ENCODE data around the gene KDM5A. TPM values are rescaled to one million over a fixed set of nuclear protein-coding genes. Genes with fewer than 3 reads are reported as not detected.

KDM5A gene
- total and polyA plus RNA-seq, 2 donors (not counting 3 experiments of a cell fraction or from before 2014, with no cell fraction given) = 12.6 to 61.0 TPM

DNA sequence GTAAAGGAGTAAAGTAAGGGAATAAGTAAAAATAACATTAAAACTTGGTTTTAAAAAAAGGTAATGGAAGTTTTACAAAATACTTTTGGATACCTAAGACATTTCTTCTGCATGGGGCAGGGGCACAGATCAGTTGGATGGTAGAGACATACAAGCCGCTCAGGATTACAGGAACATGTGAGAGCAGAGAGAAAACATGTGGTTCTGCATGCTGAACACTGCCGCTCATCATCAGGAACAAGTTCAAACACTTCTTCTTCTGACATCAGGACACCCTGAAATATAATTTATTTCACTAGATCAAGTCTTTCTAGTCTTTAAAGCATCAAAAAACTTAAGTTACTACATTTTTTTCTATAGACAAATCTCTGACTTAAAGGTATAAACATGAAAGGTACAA lies 65.6 kb downstream of the KDM5A start:
- no TSS peak for BruUV-seq (replicated peaks)
- H3K9ac ChIP-seq (replicated peaks; ENCODE audit: extremely low read depth, insufficient read depth, low read length) = no peak overlapping the region
- H3K4me1 ChIP-seq (ENCODE audit: control insufficient read depth, extremely low read depth, insufficient read depth, low read length) = no peaks in the 10 kb centered on the region
- dilution Hi-C loops (cut with MboI; ENCODE audit: extremely low pct_ligation_motif_present, low sequenced_read_pairs) (no loop called here), intact Hi-C loops (cut with micrococcal nuclease) (no loop called here)
- no peak overlapping the region for H3K4me2 ChIP-seq (ENCODE audit: insufficient read depth, low read length)
- no peak overlapping the region for H2AFZ ChIP-seq (ENCODE audit: low read depth, low read length)
- no peaks in the 10 kb centered on the region for H3K9me1 ChIP-seq (replicated peaks; ENCODE audit: control insufficient read depth, extremely low read depth, insufficient read depth, low read length)
- H3K27me3 ChIP-seq (ENCODE audit: control insufficient read depth in 2 of 2, insufficient read depth in 2 of 2, low read length in 2 of 2) = no peaks in the 10 kb centered on the region
- DNase-seq (ENCODE audit: low read depth, low spot score) (no peak), FAIRE-seq (no peak)
- TF ChIP-seq FOS (IDR thresholded peaks at IDR 0.05; ENCODE audit: borderline replicate concordance, insufficient read depth, low read length) (no peak), GATA2 (IDR thresholded peaks at IDR 0.05; ENCODE audit: insufficient read depth, insufficient read length, low read depth, low read length) (no peak), JUN (IDR thresholded peaks at IDR 0.05; ENCODE audit: borderline replicate concordance, insufficient read depth, insufficient read length, low read depth) (no peak), EZH2 (IDR thresholded peaks at IDR 0.05; ENCODE audit: borderline replicate concordance, low read depth, low read length, severe bottlenecking) (no peak), POLR2A (IDR thresholded peaks at IDR 0.05; ENCODE audit: low read depth, low read length) (no peak), MYC (IDR thresholded peaks at IDR 0.05; ENCODE audit: low read depth, low read length) (no peak), POLR2AphosphoS5 (IDR thresholded peaks at IDR 0.05; ENCODE audit: insufficient read depth, low read depth, low read length) (no peak)
- TF ChIP-seq, protein P1, sequence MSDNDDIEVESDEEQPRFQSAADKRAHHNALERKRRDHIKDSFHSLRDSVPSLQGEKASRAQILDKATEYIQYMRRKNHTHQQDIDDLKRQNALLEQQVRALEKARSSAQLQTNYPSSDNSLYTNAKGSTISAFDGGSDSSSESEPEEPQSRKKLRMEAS (IDR thresholded peaks at IDR 0.05; ENCODE audit: insufficient read depth, insufficient read length) = no peak
- TF ChIP-seq, protein P2, sequence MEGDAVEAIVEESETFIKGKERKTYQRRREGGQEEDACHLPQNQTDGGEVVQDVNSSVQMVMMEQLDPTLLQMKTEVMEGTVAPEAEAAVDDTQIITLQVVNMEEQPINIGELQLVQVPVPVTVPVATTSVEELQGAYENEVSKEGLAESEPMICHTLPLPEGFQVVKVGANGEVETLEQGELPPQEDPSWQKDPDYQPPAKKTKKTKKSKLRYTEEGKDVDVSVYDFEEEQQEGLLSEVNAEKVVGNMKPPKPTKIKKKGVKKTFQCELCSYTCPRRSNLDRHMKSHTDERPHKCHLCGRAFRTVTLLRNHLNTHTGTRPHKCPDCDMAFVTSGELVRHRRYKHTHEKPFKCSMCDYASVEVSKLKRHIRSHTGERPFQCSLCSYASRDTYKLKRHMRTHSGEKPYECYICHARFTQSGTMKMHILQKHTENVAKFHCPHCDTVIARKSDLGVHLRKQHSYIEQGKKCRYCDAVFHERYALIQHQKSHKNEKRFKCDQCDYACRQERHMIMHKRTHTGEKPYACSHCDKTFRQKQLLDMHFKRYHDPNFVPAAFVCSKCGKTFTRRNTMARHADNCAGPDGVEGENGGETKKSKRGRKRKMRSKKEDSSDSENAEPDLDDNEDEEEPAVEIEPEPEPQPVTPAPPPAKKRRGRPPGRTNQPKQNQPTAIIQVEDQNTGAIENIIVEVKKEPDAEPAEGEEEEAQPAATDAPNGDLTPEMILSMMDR (IDR thresholded peaks at IDR 0.05; ENCODE audit: extremely low read depth in 1 of 2, insufficient read depth in 1 of 2, low read depth in 1 of 2, low read length in 2 of 2) = no peak
- ChIA-PET CTCF (no interaction called here), POLR2A (no interaction called here)
- H3K79me2 ChIP-seq (ENCODE audit: control insufficient read depth, insufficient read depth, low read length) = no peaks in the 10 kb centered on the region
- H4K20me1 ChIP-seq (replicated peaks; ENCODE audit: control insufficient read depth, extremely low read depth, insufficient read depth, low read length) = no peaks in the 10 kb centered on the region
- H3K9me3 ChIP-seq (replicated peaks; ENCODE audit: control insufficient read depth, insufficient read depth, low read length) = no peaks in the 10 kb centered on the region
- peaks cover 10 to 23% of the 10 kb centered on the region in 2 experiments for H3K36me3 ChIP-seq (ENCODE audit: control insufficient read depth in 2 of 2, extremely low read depth in 1 of 2, insufficient read depth in 2 of 2, low read length in 2 of 2)
- no peak overlapping the region for H3K27ac ChIP-seq (ENCODE audit: insufficient read depth, low read depth, low read length)
- H3K4me3 ChIP-seq (replicated peaks in 1 of 3; ENCODE audit: insufficient read depth in 1 of 3, low read depth in 1 of 3, low read length in 3 of 3) = no peak overlapping the region

All from endothelial cell of umbilical vein (primary cell).